HepG2 (cell line): ENCODE results near the gene CCT7. TPM values are rescaled to one million over a fixed set of nuclear protein-coding genes. Genes with fewer than 3 reads are reported as not detected.
A peak's percentile ranks its signal among the peaks of the same experiment; 100 is the strongest.

Source experiments
- AKNA ChIP-seq: sonication (generic); formaldehyde crosslinking; IDR thresholded peaks from 2 replicates; pipeline ENCODE4 v1.4.0; 2020; ENCODE audit warnings: missing genetic modification reagents, borderline replicate concordance
- ARNTL ChIP-seq: sonication (generic); formaldehyde crosslinking; IDR thresholded peaks from 2 replicates; pipeline ENCODE4 v1.4.0; 2020; ENCODE audit warnings: mild to moderate bottlenecking, missing genetic modification reagents
- ATRX ChIP-seq: sonication (generic); formaldehyde crosslinking; IDR thresholded peaks from 2 replicates; pipeline ENCODE4 v1.4.0; 2020; ENCODE audit warnings: missing genetic modification reagents, borderline replicate concordance
- CHD2 ChIP-seq: IDR thresholded peaks from 2 replicates; pipeline ENCODE4 v1.6.1; 2011; ENCODE audit warnings: low read depth, low read length, improper control_type of control experiment
- DDIT3 ChIP-seq: sonication (generic); formaldehyde crosslinking; IDR thresholded peaks from 2 replicates; pipeline ENCODE4 v1.4.0; 2020; ENCODE audit warnings: mild to moderate bottlenecking, missing genetic modification reagents
- ELF1 ChIP-seq: sonication (generic); formaldehyde crosslinking; IDR thresholded peaks from 2 replicates; pipeline ENCODE4 v1.4.0; 2020; ENCODE audit warnings: missing genetic modification reagents
- HOXD1 ChIP-seq: sonication (generic); formaldehyde crosslinking; IDR thresholded peaks from 2 replicates; pipeline ENCODE4 v1.5.0; 2020; ENCODE audit warnings: missing genetic modification reagents
- NFATC3 ChIP-seq: sonication (generic); formaldehyde crosslinking; IDR thresholded peaks from 2 replicates; pipeline ENCODE4 v1.5.1; 2020; ENCODE audit warnings: mild to moderate bottlenecking, missing genetic modification reagents
- NKX3-1 ChIP-seq: sonication (generic); formaldehyde crosslinking; IDR thresholded peaks from 2 replicates; pipeline ENCODE4 v1.5.0; 2020; ENCODE audit warnings: missing genetic modification reagents
- NR2C2 ChIP-seq: sonication (generic); formaldehyde crosslinking; IDR thresholded peaks from 2 replicates; pipeline ENCODE4 v1.4.0; 2020; ENCODE audit warnings: missing genetic modification reagents, mild to moderate bottlenecking, moderate library complexity, borderline replicate concordance
- PHF21A ChIP-seq: sonication (generic); formaldehyde crosslinking; IDR thresholded peaks from 2 replicates; pipeline ENCODE4 v1.5.0; 2020; ENCODE audit warnings: mild to moderate bottlenecking, missing genetic modification reagents
- SOX5 ChIP-seq: IDR thresholded peaks from 2 replicates; pipeline ENCODE4 v1.6.1; 2016; ENCODE audit warnings: borderline replicate concordance
- THAP7 ChIP-seq: sonication (generic); formaldehyde crosslinking; IDR thresholded peaks from 2 replicates; pipeline ENCODE4 v1.8.1; 2023; ENCODE audit warnings: mild to moderate bottlenecking, missing genetic modification reagents
- TSC22D2 ChIP-seq: sonication (generic); formaldehyde crosslinking; IDR thresholded peaks from 2 replicates; pipeline ENCODE4 v1.5.1; 2020; ENCODE audit warnings: missing genetic modification reagents, mild to moderate bottlenecking, borderline replicate concordance
- ZBTB7A ChIP-seq: sonication (generic); formaldehyde crosslinking; IDR thresholded peaks from 2 replicates; pipeline ENCODE4 v1.8.0; 2022; ENCODE audit warnings: mild to moderate bottlenecking, missing genetic modification reagents
- ZFP41 ChIP-seq: sonication (generic); formaldehyde crosslinking; IDR thresholded peaks from 2 replicates; pipeline ENCODE4 v1.4.0; 2020; ENCODE audit warnings: mild to moderate bottlenecking, missing genetic modification reagents, borderline replicate concordance
- ZNF207 ChIP-seq: fragments of 450-650 bp; IDR thresholded peaks from 2 replicates; pipeline ENCODE4 v1.6.1; 2016; ENCODE audit warnings: antibody characterized with exemption, borderline replicate concordance
- ZNF230 ChIP-seq: sonication (generic); formaldehyde crosslinking; IDR thresholded peaks from 2 replicates; pipeline ENCODE4 v1.4.0; 2020; ENCODE audit warnings: mild to moderate bottlenecking, missing genetic modification reagents
- ZNF362 ChIP-seq: sonication (generic); formaldehyde crosslinking; IDR thresholded peaks from 2 replicates; pipeline ENCODE4 v1.4.0; 2020; ENCODE audit warnings: missing genetic modification reagents, mild to moderate bottlenecking, borderline replicate concordance
- ZNF510 ChIP-seq: sonication (generic); formaldehyde crosslinking; IDR thresholded peaks from 2 replicates; pipeline ENCODE4 v1.4.0; 2020; ENCODE audit warnings: low read depth, mild to moderate bottlenecking, missing genetic modification reagents
- ZNF589 ChIP-seq: sonication (generic); formaldehyde crosslinking; conservative IDR thresholded peaks from 2 replicates; pipeline ENCODE4 v1.8.0; 2022; ENCODE audit warnings: mild to moderate bottlenecking, moderate library complexity, missing genetic modification reagents
- ZNF598 ChIP-seq: sonication (generic); formaldehyde crosslinking; IDR thresholded peaks from 2 replicates; pipeline ENCODE4 v1.5.1; 2020; ENCODE audit warnings: mild to moderate bottlenecking, missing genetic modification reagents, borderline replicate concordance
- polyA plus RNA-seq, 8 experiments: library from polyadenylated mRNA; depleted of rRNA in 3 of 8; stranded (reverse) in 7 of 8; unstranded in 1 of 8; fragments of >200 nt; fragmentation: Illumina TruSeq in 4 of 8; extraction: Trizol in 4 of 8; gene quantifications; 2 replicates each; pipeline versions ENCODE4 v1.2.1 to v1.2.3, GENCODE V29; 2011 to 2016; ENCODE audit warnings: low read depth in 4 of 8, missing spikeins in 1 of 8, mixed read lengths in 1 of 8; ENCODE audit not compliant: insufficient read depth in 1 of 8
- total RNA-seq, 5 experiments: library from RNA; depleted of rRNA; stranded (reverse); fragments of >200 nt; fragmentation: Illumina TruSeq; extraction: Trizol; gene quantifications; 2 replicates each; pipeline ENCODE4 v1.2.3, GENCODE V29; 2016; ENCODE audit warnings: low read depth in 1 of 5

CCT7 gene
- total and polyA plus RNA-seq, 2 of the 13 experiments (the other 11 are each of a cell fraction or from before 2014, with no cell fraction given) = 347 to 517 TPM

GRCh38 chr2:73233932-73234832, at the start of gene CCT7 (continued):
- TF ChIP-seq ZNF207 (no peak), THAP7 (CRISPR knock-in tag) (no peak; the same call in 1 of the 2 replicates), CHD2 (peak; percentile 42; the same call in 1 of the 2 replicates), ZNF589 (CRISPR knock-in tag) (peak; percentile 86), ZNF362 (CRISPR knock-in tag) (peak; percentile 64; the same call in 1 of the 2 replicates), NKX3-1 (CRISPR knock-in tag) (peak; percentile 97), PHF21A (peak; percentile 91; the same call in 1 of the 2 replicates), SOX5 (CRISPR knock-in tag) (peak; percentile 14; the same call in 1 of the 2 replicates), ZFP41 (CRISPR knock-in tag) (no peak; the same call in 1 of the 2 replicates), AKNA (CRISPR knock-in tag) (no peak; the same call in 1 of the 2 replicates), NR2C2 (CRISPR knock-in tag) (peak; percentile 92), ZBTB7A (CRISPR knock-in tag) (no peak), ZNF598 (CRISPR knock-in tag) (peak; percentile 71; the same call in 1 of the 2 replicates), HOXD1 (CRISPR knock-in tag) (peak; percentile 82; the same call in 1 of the 2 replicates), ZNF510 (peak; percentile 79; the same call in 1 of the 2 replicates), NFATC3 (CRISPR knock-in tag) (no peak), ATRX (CRISPR knock-in tag) (no peak), ELF1 (CRISPR knock-in tag) (peak; percentile 91), ARNTL (CRISPR knock-in tag) (peak; percentile 77), ZNF230 (CRISPR knock-in tag) (peak; percentile 96), TSC22D2 (CRISPR knock-in tag) (peak; percentile 87; the same call in 1 of the 2 replicates), DDIT3 (CRISPR knock-in tag) (no peak)
